Fibroblast of villous mesenchyme (primary cell): ENCODE data around the gene CACNA1H. TPM values are rescaled to one million over a fixed set of nuclear protein-coding genes. Genes with fewer than 3 reads are reported as not detected.

Experiments
- DNase-seq: peaks from one replicate; pipeline ENCODE4 v3.0.0-alpha.2; 2010; ENCODE audit warnings: low read depth
- H3K4me3 ChIP-seq: 2 replicates; pipeline ENCODE4 v1.5.1; 2011; ENCODE audit warnings: low read depth, mild to moderate bottlenecking, low read length
- CTCF ChIP-seq: IDR thresholded peaks from 2 replicates; pipeline ENCODE4 v1.5.1; 2012; ENCODE audit warnings: low read depth, mild to moderate bottlenecking, low read length; ENCODE audit not compliant: insufficient read depth
- total RNA-seq: library from RNA; depleted of rRNA; stranded (reverse); fragments of >200 nt; gene quantifications from 2 replicates; pipeline ENCODE4 v1.2.3, GENCODE V29; 2012

Gene CACNA1H
- total RNA-seq, 1 donor = 11.7 TPM

- no peak for TF ChIP-seq CTCF
- H3K4me3 ChIP-seq = no peak overlapping the region
- no peak for DNase-seq
Observed at GRCh38 chr16:1126586-1126985, 26.3 kb upstream of the CACNA1H start.

GRCh38 chr16:1127101-1127500 is 25.8 kb upstream of the CACNA1H start:
- no peak overlapping the region for H3K4me3 ChIP-seq
- no peak for TF ChIP-seq CTCF
- DNase-seq = no peak

- TF ChIP-seq CTCF = no peak
- no peak for DNase-seq
Observed at GRCh38 chr16:1127971-1128715, 24.8 kb upstream of the CACNA1H start.

GRCh38 chr16:1129106-1129960 is 23.6 kb upstream of the CACNA1H start:
- no peak for TF ChIP-seq CTCF
- no peak for DNase-seq
- no peak overlapping the region for H3K4me3 ChIP-seq

More at GRCh38 chr16:1127971-1128715, 24.8 kb upstream of the CACNA1H start:
- H3K4me3 ChIP-seq = no peak overlapping the region

- no peak for DNase-seq
- no peak overlapping the region for H3K4me3 ChIP-seq
- no peak for TF ChIP-seq CTCF
Observed at GRCh38 chr16:1130382-1130781, 22.5 kb upstream of the CACNA1H start.

GRCh38 chr16:1131378-1131994 is 21.4 kb upstream of the CACNA1H start:
- no peak overlapping the region for H3K4me3 ChIP-seq
- DNase-seq = no peak
- TF ChIP-seq CTCF = no peak
